H1 (cell line): Measurements from ENCODE around the gene CACNA1G. TPM values are rescaled to one million over a fixed set of nuclear protein-coding genes. Genes with fewer than 3 reads are reported as not detected.
A peak's percentile ranks its signal among the peaks of the same experiment; 100 is the strongest.

Experiments
- CTCF ChIA-PET: fragments of 300-600 bp; sonication (Branson Sonifier 250); formaldehyde crosslinking; loops from one replicate; lab custom pipeline; 2021; ENCODE audit not compliant: partially characterized antibody; lab: Charles Lee
- POLR2A ChIA-PET: fragments of 300-600 bp; sonication (Branson Sonifier 250); formaldehyde crosslinking; loops from one replicate; lab custom pipeline; 2021; ENCODE audit warnings: inconsistent platforms; ENCODE audit not compliant: partially characterized antibody; lab: Charles Lee
- DNase-seq, 2 experiments: peaks; one replicate each; pipeline versions ENCODE4 v3.0.0 to v3.0.0-alpha.2; 2010 to 2022; ENCODE audit warnings: low spot score in 2 of 2, low read depth in 1 of 2, mixed read lengths in 1 of 2
- FAIRE-seq: peaks from 2 replicates; lab custom pipeline; 2011; peaks lifted over from hg19 to GRCh38; lab: Jason Lieb, UNC
- H2AFZ ChIP-seq: 2 replicates; pipeline ENCODE4 v1.8.1; 2012; ENCODE audit warnings: low read length, inconsistent platforms
- H2AK5ac ChIP-seq: 2 replicates; pipeline ENCODE4 v1.6.1; 2013; ENCODE audit warnings: low read depth, low read length
- H2BK120ac ChIP-seq: replicated peaks from 2 replicates; pipeline ENCODE3; 2013; ENCODE audit warnings: low read depth, low read length, inconsistent platforms
- H2BK12ac ChIP-seq: 2 replicates; pipeline ENCODE4 v1.6.1; 2013; ENCODE audit warnings: low read depth, low read length
- H2BK15ac ChIP-seq: 2 replicates; pipeline ENCODE4 v1.6.1; 2013; ENCODE audit warnings: low read length
- H2BK20ac ChIP-seq: 2 replicates; pipeline ENCODE4 v1.6.1; 2013; ENCODE audit warnings: low read length
- H2BK5ac ChIP-seq: 2 replicates; pipeline ENCODE4 v1.6.1; 2013; ENCODE audit warnings: low read depth, low read length
- H3K14ac ChIP-seq: 2 replicates; pipeline ENCODE4 v1.6.1; 2013; ENCODE audit warnings: inconsistent platforms; ENCODE audit not compliant: insufficient read length
- H3K18ac ChIP-seq: 2 replicates; pipeline ENCODE4 v1.6.1; 2013; ENCODE audit warnings: low read length; ENCODE audit errors: extremely low read depth
- H3K23ac ChIP-seq: 2 replicates; pipeline ENCODE4 v1.6.1; 2013; ENCODE audit warnings: inconsistent platforms; ENCODE audit not compliant: insufficient read length
- H3K23me2 ChIP-seq: 2 replicates; pipeline ENCODE4 v1.6.1; 2013; ENCODE audit warnings: low read depth, low read length
- H3K27ac ChIP-seq: 2 replicates; pipeline ENCODE4 v1.6.1; 2011; ENCODE audit warnings: low read depth, low read length, inconsistent platforms
- H3K27me3 ChIP-seq, 4 experiments: replicated peaks in 1 of 4; 1 replicate in 1 of 4; 2 replicates in 3 of 4; pipeline versions ENCODE4 v1.6.1 to v1.8.1; 2011 to 2013; ENCODE audit warnings: low read length in 3 of 4, mild to moderate bottlenecking in 3 of 4, inconsistent platforms in 2 of 4, mixed read lengths in 2 of 4, moderate library complexity in 1 of 4; ENCODE audit not compliant: control insufficient read depth in 3 of 4, insufficient read depth in 3 of 4; ENCODE audit errors: extremely low read depth in 1 of 4
- H3K36me3 ChIP-seq, 4 experiments: 2 replicates each; pipeline versions ENCODE4 v1.6.1 to v1.8.1; 2011 to 2013; ENCODE audit warnings: mild to moderate bottlenecking in 4 of 4, low read length in 3 of 4, moderate library complexity in 2 of 4, control low read depth in 1 of 4, inconsistent platforms in 1 of 4; ENCODE audit not compliant: insufficient read depth in 4 of 4, control insufficient read depth in 2 of 4
- H3K4ac ChIP-seq: replicated peaks from 2 replicates; pipeline ENCODE3; 2013; ENCODE audit warnings: low read length, low read depth, mixed read lengths, inconsistent platforms; ENCODE audit not compliant: insufficient read length
- H3K4me1 ChIP-seq, 4 experiments: replicated peaks in 1 of 4; 1 replicate in 1 of 4; 2 replicates in 3 of 4; pipeline versions ENCODE4 v1.6.1 to v1.8.1; 2011 to 2013; ENCODE audit warnings: low read length in 3 of 4, inconsistent platforms in 2 of 4, mixed read lengths in 1 of 4; ENCODE audit not compliant: insufficient read depth in 4 of 4, control insufficient read depth in 3 of 4
- H3K4me2 ChIP-seq, 2 experiments: 2 replicates each; pipeline versions ENCODE4 v1.6.1 to v1.8.1; 2011 to 2013; ENCODE audit warnings: low read depth in 2 of 2, low read length in 2 of 2, control low read depth in 1 of 2, inconsistent platforms in 1 of 2, mild to moderate bottlenecking in 1 of 2; ENCODE audit not compliant: insufficient read depth in 1 of 2
- H3K4me3 ChIP-seq, 4 experiments: fragments of 200-600, 300-600 bp in 1 of 4; sonication (generic), shearing (Covaris generic), sonication (Bioruptor Twin) in 1 of 4; 2 replicates each; pipeline versions ENCODE4 v1.5.1 to v1.8.1; 2011 to 2016; ENCODE audit warnings: low read length in 4 of 4, low read depth in 3 of 4, control low read depth in 2 of 4, inconsistent platforms in 2 of 4, mild to moderate bottlenecking in 2 of 4, mixed read lengths in 1 of 4, moderate library complexity in 1 of 4; ENCODE audit not compliant: insufficient read depth in 2 of 4; ENCODE audit errors: extremely low read depth in 1 of 4
- H3K56ac ChIP-seq: replicated peaks from 2 replicates; pipeline ENCODE3; 2013; ENCODE audit warnings: low read depth, mild to moderate bottlenecking, mixed read lengths, low read length, inconsistent platforms; ENCODE audit not compliant: insufficient read length
- H3K79me1 ChIP-seq: 2 replicates; pipeline ENCODE4 v1.6.1; 2013; ENCODE audit warnings: low read depth, low read length, control low read depth
- H3K79me2 ChIP-seq, 2 experiments: 2 replicates each; pipeline versions ENCODE4 v1.6.1 to v1.8.1; 2012 to 2013; ENCODE audit warnings: low read length in 2 of 2, mild to moderate bottlenecking in 2 of 2, inconsistent platforms in 1 of 2; ENCODE audit not compliant: insufficient read depth in 2 of 2, control insufficient read depth in 1 of 2
- H3K9ac ChIP-seq, 4 experiments: replicated peaks in 1 of 4; 1 replicate in 1 of 4; 2 replicates in 3 of 4; pipeline versions ENCODE4 v1.6.1 to v1.8.1; 2011 to 2013; ENCODE audit warnings: low read depth in 3 of 4, low read length in 3 of 4, control low read depth in 2 of 4, mild to moderate bottlenecking in 2 of 4, moderate library complexity in 2 of 4, inconsistent platforms in 1 of 4; ENCODE audit errors: extremely low read depth in 1 of 4
- H3K9me3 ChIP-seq, 2 experiments: 2 replicates each; pipeline versions ENCODE4 v1.6.1 to v1.8.1; 2012 to 2013; ENCODE audit warnings: mild to moderate bottlenecking in 2 of 2, moderate library complexity in 2 of 2, control low read depth in 1 of 2, inconsistent platforms in 1 of 2, low read depth in 1 of 2, low read length in 1 of 2, mixed read lengths in 1 of 2; ENCODE audit not compliant: insufficient read depth in 2 of 2
- H4K20me1 ChIP-seq, 2 experiments: replicated peaks in 1 of 2; 2 replicates each; pipeline versions ENCODE3 to v1.8.1; 2011 to 2013; ENCODE audit warnings: inconsistent platforms in 2 of 2, low read length in 2 of 2, mild to moderate bottlenecking in 1 of 2; ENCODE audit not compliant: insufficient read depth in 2 of 2, control insufficient read depth in 1 of 2
- H4K5ac ChIP-seq: 2 replicates; pipeline ENCODE4 v1.6.1; 2013; ENCODE audit warnings: low read length, low read depth, mixed read lengths, inconsistent platforms; ENCODE audit not compliant: insufficient read length
- H4K8ac ChIP-seq: 2 replicates; pipeline ENCODE4 v1.8.0; 2013; ENCODE audit warnings: mild to moderate bottlenecking, moderate library complexity, low read length, inconsistent platforms; ENCODE audit not compliant: insufficient read depth; ENCODE audit errors: extremely low read depth
- H4K91ac ChIP-seq: replicated peaks from 2 replicates; pipeline ENCODE3; 2013; ENCODE audit warnings: low read length, mixed read lengths, inconsistent platforms; ENCODE audit not compliant: insufficient read length
- E2F6 ChIP-seq: IDR thresholded peaks from 2 replicates; pipeline ENCODE4 v1.6.1; 2012; ENCODE audit warnings: inconsistent platforms
- TCF12 ChIP-seq: IDR thresholded peaks from 2 replicates; pipeline ENCODE4 v1.6.1; 2011; ENCODE audit warnings: low read depth, mild to moderate bottlenecking, low read length
- WGBS, 2 experiments: shearing (Covaris generic) in 1 of 2; methylation state at CpG; one replicate each; pipeline versions ENCODE4 v1.1.6 to v1.1.7; 2013 to 2015; ENCODE audit warnings: low lambda C conversion rate in 2 of 2, mixed read lengths in 2 of 2, inconsistent platforms in 1 of 2, low coverage in 1 of 2, missing lambda C conversion rate in 1 of 2; ENCODE audit not compliant: insufficient replicate concordance in 2 of 2, insufficient coverage in 1 of 2, insufficient read length in 1 of 2; ENCODE audit errors: extremely low coverage in 1 of 2, missing lambda C conversion rate in 1 of 2; 5-methylcytosine and 5-hydroxymethylcytosine counted together
- polyA plus RNA-seq, 7 experiments: library from polyadenylated mRNA; depleted of rRNA in 3 of 7; stranded (reverse) in 5 of 7; unstranded in 2 of 7; fragments of >200 nt in 5 of 7; fragments of 200-250 nt in 2 of 7; gene quantifications; 1 replicate in 5 of 7; 2 replicates in 1 of 7; 4 replicates in 1 of 7; pipeline versions ENCODE4 v1.2.1 to v1.2.3, GENCODE V29; 2011 to 2013; ENCODE audit warnings: missing spikeins in 2 of 7, mixed read lengths in 2 of 7
- total RNA-seq: library from RNA; stranded (reverse); fragmentation: NEBNext Ultra II Directional; extraction: Animal tissue kit (Norgen Biotek cat#: 25700); gene quantifications from 2 replicates; pipeline ENCODE4 v1.2.1, GENCODE V29; 2021

The CACNA1G gene
- total and polyA plus RNA-seq, 2 of the 8 experiments (the other 6 are each of a cell fraction or from before 2014, with no cell fraction given) = 2.9 to 4.9 TPM

- H2BK5ac ChIP-seq = peak overlapping the region; percentile 35; the same call in 1 of the 2 replicates
- 29% methylated on average over 17 of the region's 17 CpGs; no CpG with 5 or more reads in 1 of the 2 experiments for WGBS, 2 experiments
- H3K4me2 ChIP-seq = peak overlapping the region; percentile 60 to 61
- no peak for DNase-seq
- H3K23ac ChIP-seq = no peak overlapping the region
- no peaks in the 10 kb centered on the region for H3K79me2 ChIP-seq
- H3K4me3 ChIP-seq = peak overlapping the region in 2 of 4 experiments; percentile 5 to 44; a peak in 4 of 8 replicates
- ChIA-PET POLR2A (interaction anchor here (0.9 to 1.5 kb wide), 3 partner anchors 66 to 90 kb away, joined by 3 to 4 read pairs (median 3); no protein-coding TSS in a partner anchor), CTCF (interaction anchor here (0.6 to 17.1 kb wide), 36 partner anchors 8 to 297 kb away, joined by 3 to 404 read pairs (median 5); partner anchors contain the start of genes ABCC3, CACNA1G, LRRC59 and SPATA20)
- no peak overlapping the region for H3K56ac ChIP-seq
- H3K79me1 ChIP-seq = no peaks in the 10 kb centered on the region
- H3K27me3 ChIP-seq = peaks cover 0 to 6% (median 2%) of the 10 kb centered on the region in 4 experiments; a peak in 5 of 7 replicates
- H4K5ac ChIP-seq = no peak overlapping the region
- no peaks in the 10 kb centered on the region for H4K20me1 ChIP-seq
- no peak overlapping the region for H3K4ac ChIP-seq
- no peak overlapping the region for H3K9ac ChIP-seq
- H3K14ac ChIP-seq = no peak overlapping the region
- H3K27ac ChIP-seq = no peak overlapping the region
- peak overlapping the region; percentile 72 for H4K91ac ChIP-seq
- TF ChIP-seq TCF12 (no peak), E2F6 (peak; percentile 63; the same call in 1 of the 2 replicates)
- H3K18ac ChIP-seq = peak overlapping the region; percentile 24; the same call in 1 of the 2 replicates
- H2BK20ac ChIP-seq = no peak overlapping the region
- no peak overlapping the region for H2BK120ac ChIP-seq
- H3K23me2 ChIP-seq = no peaks in the 10 kb centered on the region; the same call in 1 of the 2 replicates
- 0 out of 2 replicates have a peak overlapping the region, but pooled peaks have one; percentile 63 for H2AFZ ChIP-seq
- peaks cover 0 to 30% (median 13%) of the 10 kb centered on the region in 4 experiments; a peak in 6 of 7 replicates for H3K4me1 ChIP-seq
- no peaks in the 10 kb centered on the region for H3K9me3 ChIP-seq
- H2AK5ac ChIP-seq = no peak overlapping the region
- no peaks in the 10 kb centered on the region for H3K36me3 ChIP-seq
- H2BK15ac ChIP-seq = peak overlapping the region; percentile 88; the same call in 1 of the 2 replicates
- FAIRE-seq = no peak
- no peak overlapping the region for H4K8ac ChIP-seq
- peak overlapping the region; percentile 90; the same call in 1 of the 2 replicates for H2BK12ac ChIP-seq
Observed at GRCh38 chr17:50627782-50628601, 67.5 kb downstream of the CACNA1G start.
